GM18511 (cell line): ENCODE results near the gene ALK.

Experiments
- ATAC-seq: cut with Tn5 transposase; IDR thresholded peaks from one replicate; pipeline ENCODE4 v1.9.1; 2021; ENCODE audit warnings: mild to moderate bottlenecking, moderate library complexity; ENCODE audit not compliant: unreplicated experiment

The ALK gene

DNA sequence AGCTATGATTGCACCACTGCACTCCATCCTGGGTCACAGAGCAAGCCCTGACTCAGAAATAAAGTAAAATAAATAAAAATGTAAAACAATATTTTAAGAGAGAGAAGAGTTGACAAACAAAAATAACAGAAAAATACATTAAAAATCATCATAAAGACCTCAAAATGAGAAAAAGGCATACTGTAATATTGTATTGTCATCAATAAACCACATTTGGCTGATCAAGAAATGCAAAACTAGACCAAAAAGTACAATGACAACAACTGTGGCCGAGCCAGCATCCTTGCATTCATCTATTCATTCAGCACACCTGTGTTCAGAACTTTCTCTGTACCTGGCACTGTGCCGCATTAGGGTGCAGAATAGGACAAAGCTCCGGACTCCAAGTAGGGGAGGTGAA is 121.8 kb downstream of the ALK start:
- ATAC-seq = no peak

DNA sequence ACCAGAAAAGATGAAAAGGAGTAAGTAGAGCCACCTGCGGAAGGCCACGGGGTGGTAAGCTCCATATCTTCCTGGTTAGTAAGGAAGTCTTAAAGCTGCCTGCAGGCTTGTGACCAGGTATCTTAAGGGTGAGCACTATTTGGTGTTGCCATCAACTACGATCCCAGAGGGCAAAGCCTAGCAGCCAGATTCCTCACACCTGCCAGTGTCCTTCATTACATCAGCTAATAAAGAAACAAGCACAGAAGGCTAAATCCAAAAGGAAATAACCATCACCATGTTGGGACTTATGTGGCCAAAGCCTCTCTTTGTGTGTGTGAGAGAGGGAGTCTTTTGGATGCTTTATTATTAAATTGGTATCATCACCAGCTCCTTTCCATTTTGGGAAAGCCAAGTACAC is 123.5 kb downstream of the ALK start:
- ATAC-seq = no peak

DNA sequence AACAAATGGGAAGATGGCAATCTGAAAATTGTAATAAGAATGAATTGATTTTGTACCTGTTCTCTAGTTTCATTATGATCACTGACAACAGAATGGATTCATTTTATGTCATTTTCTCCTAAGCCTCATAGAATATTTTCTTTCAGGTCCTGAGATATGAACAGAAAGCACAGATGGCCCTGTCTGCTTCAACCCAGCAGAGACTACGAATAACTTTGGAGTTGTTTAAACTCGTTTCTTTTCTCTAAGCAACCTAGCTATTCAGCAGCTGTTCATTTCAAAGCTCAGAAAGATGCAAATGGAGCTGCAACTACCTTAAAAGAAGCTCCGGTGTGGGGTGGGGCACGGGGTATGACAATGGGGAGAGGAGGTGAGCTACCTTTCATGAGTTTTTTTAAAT is 124.9 kb downstream of the ALK start:
- no peak for ATAC-seq

DNA sequence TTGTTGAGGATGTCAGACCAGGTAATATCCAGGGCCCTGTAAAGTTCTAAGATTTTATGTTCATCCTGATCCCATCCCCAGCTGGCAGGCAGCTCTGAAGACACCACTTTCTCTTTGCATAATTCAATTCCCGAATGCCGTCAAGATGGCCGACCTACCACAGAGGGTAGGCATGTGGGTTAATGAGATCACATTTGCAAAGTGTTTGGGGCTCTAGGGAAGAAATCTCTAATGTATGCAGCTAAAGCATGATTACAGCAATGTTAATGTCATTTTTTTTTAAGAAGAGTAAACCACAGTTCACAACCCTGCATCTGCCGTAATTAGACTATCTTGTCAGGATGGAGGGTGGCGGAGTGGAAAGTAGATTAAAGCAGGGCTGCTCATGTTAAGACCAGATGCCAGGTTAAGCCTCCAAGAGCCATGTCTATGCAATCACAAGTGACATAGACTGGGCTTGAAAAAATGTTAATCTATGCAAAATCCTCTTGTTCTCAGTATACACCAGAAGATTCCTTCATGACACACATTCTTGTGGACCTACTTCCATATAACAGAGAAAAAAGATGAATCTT is 131.4 kb downstream of the ALK start:
- no peak for ATAC-seq

DNA sequence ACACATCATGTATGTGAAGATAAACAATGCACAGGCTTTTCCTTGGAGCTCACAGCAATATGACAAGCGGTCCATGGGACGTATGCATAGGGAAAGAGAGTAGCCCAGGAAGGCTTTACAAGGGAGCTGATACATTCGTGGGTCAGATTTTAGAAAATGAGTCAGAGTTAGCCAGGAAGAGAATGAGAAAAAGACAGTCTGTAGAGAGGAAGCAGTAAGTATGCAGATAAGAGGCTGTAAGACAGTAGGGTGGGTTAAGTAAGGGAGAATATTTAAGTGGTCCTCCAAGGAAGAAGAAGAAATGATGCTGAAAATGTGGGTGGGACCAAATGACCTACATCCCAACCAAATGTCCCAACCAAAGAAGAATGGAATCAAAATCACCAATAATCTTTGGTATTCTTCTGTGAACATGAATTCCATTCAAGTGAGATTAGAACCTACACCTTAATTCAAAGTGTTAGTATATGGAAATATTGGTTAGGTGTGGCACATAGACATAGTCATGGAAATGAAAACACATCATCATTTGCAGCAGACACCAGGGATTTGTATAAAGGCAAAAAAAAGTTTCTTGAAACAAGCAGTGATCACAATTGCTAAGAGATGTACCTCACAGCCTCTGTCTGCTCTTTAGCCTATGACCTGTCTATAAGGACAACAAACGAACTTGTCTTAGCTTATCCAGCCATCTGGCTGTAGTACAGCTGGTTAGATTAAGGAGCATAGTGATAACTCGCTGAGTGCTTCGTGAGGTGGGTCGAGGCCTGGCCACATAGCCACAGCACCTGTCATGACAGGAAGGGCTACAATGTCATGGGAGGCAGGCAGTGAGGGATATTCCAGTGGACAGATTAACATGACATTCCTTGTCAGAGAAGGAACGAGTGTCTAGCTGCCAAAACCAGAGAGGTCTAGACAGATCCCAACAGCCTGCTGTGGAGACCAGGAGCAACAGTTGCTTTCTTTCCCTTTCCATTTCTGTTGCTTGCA is 133.6 kb downstream of the ALK start:
- no peak for ATAC-seq

DNA sequence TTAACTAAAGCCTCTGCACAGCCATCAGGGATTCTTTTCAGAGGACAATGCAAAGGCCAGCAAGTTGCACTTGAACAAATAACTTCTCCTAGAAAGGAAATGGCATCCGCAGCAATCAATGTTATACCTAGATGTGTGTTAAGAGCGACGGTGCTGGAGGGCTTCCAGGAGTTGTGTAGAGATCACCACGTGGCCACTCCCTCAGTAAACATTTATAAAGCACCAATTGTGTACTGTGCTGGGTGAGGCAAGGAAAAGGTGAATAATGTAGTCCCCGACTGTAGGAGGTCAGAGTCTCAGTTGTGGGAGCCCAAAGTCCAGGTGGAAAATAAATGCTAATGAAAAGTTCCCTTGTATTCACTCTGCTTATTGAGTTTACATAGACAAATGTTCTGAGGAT is 135.0 kb downstream of the ALK start:
- ATAC-seq = no peak

DNA sequence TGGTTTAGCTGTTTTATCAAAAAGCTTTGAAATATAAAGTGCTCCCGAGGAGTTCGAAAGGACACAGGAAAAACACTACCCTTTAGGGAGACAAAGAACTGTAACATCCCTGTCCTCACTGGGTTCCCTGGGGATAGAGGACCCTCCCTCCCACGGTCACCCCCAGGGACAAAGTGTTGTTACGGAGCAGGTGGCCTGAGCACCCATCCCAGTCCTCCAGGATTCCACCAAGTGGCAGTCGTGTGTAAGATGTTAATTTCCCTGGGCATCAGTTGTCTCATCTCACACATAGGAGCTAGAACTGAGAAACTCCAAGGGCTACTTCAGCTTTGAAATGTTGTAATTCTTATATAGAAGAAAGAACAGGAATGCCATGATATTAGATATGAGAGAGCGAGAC is 137.7 kb downstream of the ALK start:
- ATAC-seq = no peak

DNA sequence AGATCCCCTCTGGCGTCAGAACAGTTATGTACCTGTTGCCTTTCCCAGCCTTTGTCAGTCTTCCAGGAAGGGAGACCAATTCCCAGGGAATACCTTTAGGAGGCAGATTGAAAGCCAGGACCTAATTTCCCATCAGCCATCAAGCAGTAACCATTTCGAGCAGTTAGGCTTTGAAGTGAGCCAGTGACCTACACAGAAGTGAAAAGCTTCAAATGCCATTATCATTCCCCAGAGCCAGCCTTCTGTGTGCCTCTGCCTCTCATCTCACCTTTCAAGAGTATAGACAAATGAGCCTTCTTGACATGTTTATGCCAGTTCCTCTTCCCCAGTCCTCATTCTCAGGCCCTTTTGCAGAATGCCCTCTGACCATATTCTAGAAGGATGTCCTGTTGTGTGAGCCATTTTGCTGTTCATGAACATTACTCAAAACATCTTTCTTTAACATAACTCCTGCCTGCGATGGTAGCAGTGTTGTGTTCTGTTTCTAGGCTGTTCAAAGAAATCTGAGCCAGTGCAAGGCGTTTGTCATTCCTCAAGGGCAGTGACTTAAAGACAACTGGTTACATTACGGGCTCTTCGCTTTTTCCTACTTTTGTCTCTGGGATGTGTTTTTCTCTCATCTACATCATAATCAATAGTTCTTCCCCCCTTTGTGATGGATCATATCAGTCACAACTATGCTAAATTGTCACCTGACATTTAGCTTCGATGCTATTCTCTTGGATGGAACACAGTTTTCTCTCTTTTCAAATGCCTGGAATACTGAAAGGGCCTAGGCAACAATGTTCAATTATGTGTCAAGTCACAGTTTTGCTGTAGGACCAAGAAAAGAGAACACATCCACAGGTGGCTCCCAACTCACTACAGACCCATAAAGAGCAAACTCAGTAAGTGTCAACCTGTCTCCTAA is 138.6 kb downstream of the ALK start:
- ATAC-seq = no peak

DNA sequence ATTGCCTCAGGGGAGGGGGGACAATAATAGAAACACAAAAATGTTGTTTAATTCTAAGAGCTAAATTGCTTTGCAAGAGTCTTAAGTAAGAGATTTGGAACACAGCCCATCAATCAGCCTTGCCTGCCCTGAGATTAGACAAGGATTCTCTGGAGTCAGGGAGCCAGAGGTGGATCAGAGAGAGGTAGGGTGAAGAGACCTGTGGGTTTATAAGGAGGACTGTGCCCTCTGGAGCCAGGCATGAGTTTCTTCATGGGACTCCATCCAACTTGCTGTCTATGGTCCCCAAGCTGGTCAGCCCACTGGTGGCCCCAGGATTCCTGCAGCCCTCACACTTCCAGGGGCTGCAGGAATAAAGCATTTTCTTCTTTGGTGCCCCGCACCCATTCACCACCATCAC is 139.3 kb downstream of the ALK start:
- ATAC-seq = no peak

DNA sequence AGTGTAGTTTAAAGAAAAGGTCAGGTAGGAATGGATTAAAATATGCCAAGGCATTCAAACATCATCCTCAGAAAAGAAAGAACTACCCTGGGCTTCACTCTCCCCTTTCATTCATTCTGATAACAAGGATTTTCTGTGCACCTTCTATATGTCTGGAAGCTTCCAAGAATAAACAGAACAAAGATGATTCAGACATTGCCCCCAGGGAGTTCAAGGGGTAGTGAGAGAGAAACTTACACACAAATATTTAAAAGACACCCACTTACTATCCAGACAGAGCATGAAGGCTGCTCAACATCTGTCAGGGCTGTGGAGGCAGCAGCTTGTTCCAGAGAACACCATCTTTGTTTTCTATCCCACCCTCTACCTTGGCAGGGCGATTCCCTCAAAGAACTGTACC is 140.5 kb downstream of the ALK start:
- no peak for ATAC-seq

DNA sequence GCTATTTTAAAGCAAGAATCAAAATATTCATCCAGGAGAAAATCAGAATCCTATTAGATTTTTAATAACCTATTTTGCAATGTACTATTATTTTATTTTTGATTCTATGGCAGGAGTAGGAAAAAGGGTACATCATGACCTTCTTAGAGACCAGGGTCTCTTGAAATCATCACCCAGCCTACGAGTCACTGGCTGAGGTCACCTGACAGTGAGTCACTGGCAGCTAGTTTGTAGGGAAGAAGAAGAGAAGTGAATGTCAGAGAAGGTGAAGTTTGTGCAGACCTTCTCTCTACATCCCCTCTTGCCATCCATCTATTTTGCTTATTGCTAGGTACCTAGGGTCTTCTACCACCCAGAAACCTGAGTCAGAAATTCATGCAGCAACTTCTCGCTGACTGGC is 144.2 kb downstream of the ALK start:
- ATAC-seq = no peak

DNA sequence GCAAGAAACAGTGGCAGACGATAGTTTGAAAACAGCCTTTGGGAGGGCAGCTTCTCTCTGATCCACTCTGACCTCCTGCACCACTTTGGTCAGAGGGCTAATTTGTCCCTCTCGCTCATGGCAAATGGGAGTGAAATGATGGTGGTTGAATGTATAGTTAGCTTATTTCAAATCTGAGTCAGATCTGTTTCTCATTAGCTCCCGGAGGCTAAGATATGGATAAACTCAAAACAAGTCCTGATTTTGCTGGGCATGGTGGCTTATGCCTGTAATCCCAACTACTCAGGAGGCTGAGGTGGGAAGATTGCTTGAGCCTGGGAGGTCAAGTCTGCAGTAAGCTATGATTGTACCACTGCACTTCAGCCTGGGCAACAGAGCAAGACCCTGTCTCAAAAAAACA is 145.0 kb downstream of the ALK start:
- no peak for ATAC-seq

DNA sequence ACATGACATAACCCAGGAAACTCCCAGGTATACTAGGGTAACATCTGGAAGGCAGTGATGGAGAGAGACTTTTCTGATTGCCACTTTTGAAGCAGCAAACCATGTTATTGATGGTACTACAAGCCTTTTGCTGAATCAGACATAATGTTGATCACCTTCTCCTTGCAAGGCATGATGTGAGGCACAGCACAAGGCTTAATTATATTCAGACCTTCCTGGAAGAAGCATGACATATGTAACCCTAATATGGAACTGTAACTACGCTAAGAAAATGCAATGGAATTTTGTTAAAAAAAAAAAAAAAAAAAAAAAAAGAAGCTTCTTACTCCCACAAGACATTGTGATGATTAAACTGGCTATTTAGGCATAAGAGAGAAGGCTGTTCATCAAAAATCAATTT is 145.4 kb downstream of the ALK start:
- ATAC-seq = no peak

DNA sequence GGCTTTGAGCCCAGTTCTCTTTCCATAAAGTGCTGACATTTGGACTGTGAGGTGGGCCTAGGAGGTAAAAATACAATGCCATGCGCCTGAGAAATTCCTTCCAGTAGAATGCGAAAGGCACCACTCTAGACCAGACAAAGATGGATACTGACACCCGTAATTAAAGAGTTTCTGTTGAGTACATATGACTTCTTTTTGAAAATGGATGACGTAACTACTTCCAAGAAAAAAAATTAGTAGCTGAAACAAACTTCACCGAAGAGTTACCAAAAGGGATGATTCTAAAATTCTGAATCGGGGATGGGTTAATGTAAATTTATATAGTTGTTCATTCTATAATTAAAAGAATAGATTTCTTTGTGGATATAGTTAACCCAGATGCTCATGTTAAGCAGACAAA is 146.8 kb downstream of the ALK start:
- no peak for ATAC-seq

DNA sequence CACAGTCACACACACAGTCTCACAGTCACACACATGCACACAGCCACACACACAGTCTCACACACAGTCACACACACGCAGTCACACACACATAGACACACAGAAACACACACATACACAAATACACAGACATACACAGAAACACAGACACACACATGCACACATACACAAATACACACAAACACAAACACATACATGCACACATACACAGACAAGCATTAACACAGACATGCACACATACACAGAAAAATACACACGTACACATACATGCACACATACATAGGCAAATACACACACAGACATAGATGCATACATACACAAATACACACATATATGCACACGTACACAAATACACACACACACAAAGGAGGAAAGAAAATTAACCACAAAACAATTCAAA is 150.5 kb downstream of the ALK start:
- ATAC-seq = no peak

DNA sequence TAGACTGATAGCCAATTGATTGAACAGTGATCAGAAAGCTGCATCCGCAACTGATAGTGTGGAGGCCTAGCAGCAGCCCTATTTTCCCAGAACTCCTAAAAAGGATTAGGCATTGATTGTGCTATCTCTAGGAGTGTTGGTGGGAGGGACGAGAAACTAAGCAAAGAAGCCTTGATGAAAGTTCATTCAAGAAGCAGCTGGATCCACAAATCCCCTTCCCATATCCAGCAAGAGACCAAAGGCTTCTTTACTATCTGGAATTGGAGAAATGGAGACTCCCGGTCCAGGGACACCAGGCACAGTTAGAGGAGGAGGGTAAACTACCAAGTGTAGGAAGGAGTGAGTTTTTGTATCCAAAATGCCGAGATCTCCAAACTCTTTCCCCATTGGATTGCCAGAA is 151.5 kb downstream of the ALK start:
- ATAC-seq = no peak

DNA sequence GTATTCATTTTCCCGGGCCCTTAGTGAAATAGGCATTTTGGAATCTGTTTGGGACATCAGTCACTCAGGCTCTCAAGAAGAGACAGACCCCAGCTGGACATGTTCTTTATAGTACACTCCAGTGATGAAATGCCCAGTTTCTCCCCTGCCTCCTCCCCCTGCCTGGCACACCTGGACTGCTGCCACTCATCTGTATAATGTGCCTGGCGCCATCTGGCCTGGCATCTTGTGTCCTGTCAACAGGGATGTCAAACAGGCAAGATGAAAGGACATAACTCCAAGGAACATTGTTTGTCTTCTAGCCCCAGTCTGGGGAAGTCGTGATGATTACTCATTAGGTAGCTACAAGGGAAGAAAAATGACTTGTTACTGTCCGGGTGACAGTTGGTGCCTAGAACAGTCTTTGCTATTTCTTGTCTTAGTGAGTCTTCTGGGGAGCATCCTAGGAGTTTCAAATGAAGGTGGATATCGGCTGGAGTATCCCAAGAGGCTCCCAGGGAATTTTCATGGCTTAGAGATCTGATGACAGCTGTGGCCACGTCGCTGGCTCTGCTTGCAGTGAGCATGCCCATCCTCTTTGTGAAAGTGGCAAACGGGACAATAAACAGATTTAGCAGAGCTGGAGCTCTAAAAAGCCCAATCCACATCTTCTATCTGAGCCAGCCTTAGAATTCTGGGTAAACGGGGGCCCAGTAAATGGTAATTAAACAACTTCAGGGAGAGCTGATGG is 153.6 kb downstream of the ALK start:
- no peak for ATAC-seq

DNA sequence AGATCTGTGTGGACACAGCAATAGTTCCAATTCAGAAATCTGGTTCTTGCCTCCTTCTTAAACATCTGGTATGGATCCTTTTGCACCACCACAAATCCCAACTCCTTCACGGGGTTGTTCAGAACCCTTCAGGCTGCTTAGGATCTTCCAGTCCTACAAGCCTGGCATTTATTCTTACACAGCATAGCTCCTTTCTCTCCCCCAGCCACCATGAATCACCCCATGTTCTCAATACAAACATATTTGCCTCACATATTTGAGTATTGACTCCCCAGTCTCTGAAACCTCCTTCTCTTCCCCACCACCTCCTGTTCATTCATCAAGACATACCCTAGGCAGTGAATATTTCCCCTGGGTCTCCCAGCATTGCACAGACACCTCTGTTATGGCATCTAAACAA is 155.2 kb downstream of the ALK start:
- no peak for ATAC-seq

DNA sequence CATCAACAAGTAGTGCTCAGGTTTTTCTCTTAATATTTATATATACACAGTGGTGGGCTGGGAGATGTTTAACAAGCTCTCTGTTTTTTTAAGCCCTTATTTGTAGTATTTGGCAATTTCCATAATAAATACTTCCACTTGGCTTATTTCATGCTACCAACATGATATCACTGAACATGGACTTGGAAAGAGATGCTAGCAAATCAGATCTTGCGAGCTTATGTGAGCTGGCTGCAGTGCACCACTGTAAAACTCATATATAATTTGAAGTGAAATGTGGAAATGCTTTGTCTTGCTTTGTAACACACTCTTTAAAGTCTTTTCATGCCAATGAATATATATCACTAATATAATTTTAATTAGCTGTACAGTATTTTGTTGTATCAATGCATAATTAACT is 155.7 kb downstream of the ALK start:
- no peak for ATAC-seq

DNA sequence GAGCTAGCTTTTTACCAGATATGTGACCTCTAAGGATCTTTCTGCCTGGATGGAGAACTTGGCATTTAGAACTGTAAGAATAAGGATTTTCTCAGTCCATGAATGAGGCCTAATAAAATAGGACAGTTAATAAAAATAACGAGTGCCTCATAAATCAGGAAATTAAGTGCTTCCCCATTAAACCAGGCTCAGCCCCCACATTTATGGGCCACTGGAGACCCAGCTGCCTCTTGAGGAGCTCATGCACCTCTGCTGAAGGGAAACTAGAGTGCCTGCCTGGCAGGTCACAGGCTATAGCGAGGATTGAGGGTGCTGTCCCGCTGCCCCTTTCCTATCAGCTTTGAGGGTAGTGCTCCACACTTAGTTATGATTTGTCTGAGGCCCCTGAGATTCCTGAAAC is 158.0 kb downstream of the ALK start:
- ATAC-seq = no peak

DNA sequence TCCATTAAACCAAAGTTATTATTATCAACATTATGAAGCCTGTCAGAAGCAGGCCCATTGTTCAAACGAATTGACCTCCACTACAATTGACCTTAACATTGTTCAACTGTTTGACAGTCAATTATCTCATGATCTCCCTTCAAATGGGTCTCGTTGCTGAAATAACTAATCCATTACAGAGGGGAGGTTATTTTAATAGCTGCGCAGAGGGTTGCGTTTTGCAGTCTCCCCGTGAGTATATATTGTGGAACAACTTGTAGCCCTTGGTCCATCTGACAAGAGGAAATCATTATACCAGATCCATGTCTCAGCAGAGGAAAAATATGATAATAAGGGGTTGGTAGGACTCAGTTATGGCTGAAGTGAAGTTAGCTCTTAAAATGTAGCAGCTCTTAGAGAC is 159.1 kb downstream of the ALK start:
- no peak for ATAC-seq
